Measurements from ENCODE around the gene WNT3A. TPM values are rescaled to one million over a fixed set of nuclear protein-coding genes. Genes with fewer than 3 reads are reported as not detected.

WNT3A gene
- total and polyA plus RNA-seq, 9 of the 15 experiments (the other 6 are each of a cell fraction or from before 2014, with no cell fraction given), result not detected

DNA sequence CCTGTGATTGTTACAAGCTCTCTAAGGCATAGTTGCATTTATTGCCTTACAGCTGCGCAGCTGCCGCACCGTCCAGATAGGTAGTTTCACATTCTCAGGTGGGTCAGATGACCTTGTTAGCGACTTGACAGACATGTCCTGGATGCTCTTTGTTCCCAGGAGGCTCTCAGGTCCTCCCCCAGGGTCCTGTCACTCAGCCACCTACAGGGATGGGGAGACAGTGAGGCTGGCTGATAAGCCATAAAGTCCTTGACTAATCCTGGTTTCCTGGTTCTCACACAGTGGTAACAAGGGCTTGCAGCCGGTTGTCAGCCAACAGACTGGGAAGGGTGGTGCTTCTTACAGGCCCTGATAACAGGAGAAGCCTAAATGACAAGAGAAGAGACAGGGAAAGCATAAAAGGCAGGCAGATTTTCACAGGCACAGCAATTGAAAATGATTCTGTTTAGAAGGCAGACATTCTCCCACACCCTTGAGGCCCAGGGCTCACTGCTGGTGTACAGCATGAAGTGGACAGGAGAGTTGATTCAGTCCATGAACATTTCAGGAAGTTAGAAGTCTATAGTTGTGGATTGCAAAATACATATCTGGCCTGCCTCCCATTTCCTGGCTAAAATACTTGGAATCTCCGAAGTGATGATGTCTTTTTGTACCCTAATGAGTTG is 78.6 kb downstream of the WNT3A start (continued):
- no peak for TF ChIP-seq CUX1 (CRISPR knock-in tag; IDR thresholded peaks at IDR 0.05)
- no peak for TF ChIP-seq MEF2A (IDR thresholded peaks at IDR 0.05; ENCODE audit: control insufficient read depth, low read depth, low read length)
- TF ChIP-seq PTBP1 (IDR thresholded peaks at IDR 0.05; ENCODE audit: low read depth, low read length), result no peak
- TF ChIP-seq HEY1 (CRISPR knock-in tag; IDR thresholded peaks at IDR 0.05; ENCODE audit: borderline replicate concordance), result no peak
- TF ChIP-seq ZNF77 (CRISPR knock-in tag; IDR thresholded peaks at IDR 0.05), result no peak
- TF ChIP-seq ZNF232 (CRISPR knock-in tag; IDR thresholded peaks at IDR 0.05), result no peak
- TF ChIP-seq THRB (CRISPR knock-in tag; conservative IDR thresholded peaks at IDR 0.05), result 0 out of 2 replicates have a peak, but pooled peaks have one; percentile 17
- TF ChIP-seq ZNF146 (CRISPR knock-in tag; IDR thresholded peaks at IDR 0.05; ENCODE audit: unreplicated experiment), result no peak
- no peak for TF ChIP-seq FOXJ2 (tag; IDR thresholded peaks at IDR 0.05)
- 0 out of 4 replicates have a peak, but pooled peaks of 1 of the 2 experiments have one; percentile 13 for TF ChIP-seq MAZ (CRISPR knock-in tag; conservative IDR thresholded peaks at IDR 0.05 in 1 of 2, IDR thresholded peaks at IDR 0.05 in 1 of 2)
- peak; percentile 43; the same call in 1 of the 2 replicates for TF ChIP-seq TRIM28 (IDR thresholded peaks at IDR 0.05)
- TF ChIP-seq HDAC2 (IDR thresholded peaks at IDR 0.05), result peak; percentile 40; the same call in 1 of the 2 replicates
- TF ChIP-seq TBP (optimal IDR thresholded peaks at IDR 0.05; ENCODE audit: low read depth, low read length), result peak; percentile 12
- TF ChIP-seq THAP7 (CRISPR knock-in tag; IDR thresholded peaks at IDR 0.05), result no peak
- TF ChIP-seq, protein P1, sequence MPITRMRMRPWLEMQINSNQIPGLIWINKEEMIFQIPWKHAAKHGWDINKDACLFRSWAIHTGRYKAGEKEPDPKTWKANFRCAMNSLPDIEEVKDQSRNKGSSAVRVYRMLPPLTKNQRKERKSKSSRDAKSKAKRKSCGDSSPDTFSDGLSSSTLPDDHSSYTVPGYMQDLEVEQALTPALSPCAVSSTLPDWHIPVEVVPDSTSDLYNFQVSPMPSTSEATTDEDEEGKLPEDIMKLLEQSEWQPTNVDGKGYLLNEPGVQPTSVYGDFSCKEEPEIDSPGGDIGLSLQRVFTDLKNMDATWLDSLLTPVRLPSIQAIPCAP (CRISPR knock-in tag; IDR thresholded peaks at IDR 0.05; ENCODE audit: borderline replicate concordance), result no peak
- TF ChIP-seq, protein P2, sequence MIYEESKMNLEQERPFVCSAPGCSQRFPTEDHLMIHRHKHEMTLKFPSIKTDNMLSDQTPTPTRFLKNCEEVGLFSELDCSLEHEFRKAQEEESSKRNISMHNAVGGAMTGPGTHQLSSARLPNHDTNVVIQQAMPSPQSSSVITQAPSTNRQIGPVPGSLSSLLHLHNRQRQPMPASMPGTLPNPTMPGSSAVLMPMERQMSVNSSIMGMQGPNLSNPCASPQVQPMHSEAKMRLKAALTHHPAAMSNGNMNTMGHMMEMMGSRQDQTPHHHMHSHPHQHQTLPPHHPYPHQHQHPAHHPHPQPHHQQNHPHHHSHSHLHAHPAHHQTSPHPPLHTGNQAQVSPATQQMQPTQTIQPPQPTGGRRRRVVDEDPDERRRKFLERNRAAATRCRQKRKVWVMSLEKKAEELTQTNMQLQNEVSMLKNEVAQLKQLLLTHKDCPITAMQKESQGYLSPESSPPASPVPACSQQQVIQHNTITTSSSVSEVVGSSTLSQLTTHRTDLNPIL (CRISPR knock-in tag; IDR thresholded peaks at IDR 0.05), result no peak
- TF ChIP-seq GATA2 (CRISPR knock-in tag; IDR thresholded peaks at IDR 0.05), result peak; percentile 56; the same call in 1 of the 2 replicates
- TF ChIP-seq POLR2B (IDR thresholded peaks at IDR 0.05; ENCODE audit: low read depth, partially characterized antibody), result no peak
